B cell (primary cell): Measurements from ENCODE around the gene LRRN3. TPM values are rescaled to one million over a fixed set of nuclear protein-coding genes. Genes with fewer than 3 reads are reported as not detected.

Experiments
- ATAC-seq: fragments of 200-7000 bp; cut with Tn5 transposase; one replicate; pipeline ENCODE4 v1.10.0; 2021; ENCODE audit warnings: low read depth, mild to moderate bottlenecking, moderate number of reproducible peaks, moderate library complexity
- CTCF ChIA-PET: fragments of 350-600 bp; sonication (Branson Sonifier 250); formaldehyde crosslinking; loops from one replicate; lab custom pipeline; 2021; ENCODE audit warnings: antibody characterized with exemption, inconsistent platforms; lab: Charles Lee
- POLR2A ChIA-PET: fragments of 350-600 bp; sonication (Branson Sonifier 250); formaldehyde crosslinking; loops from one replicate; lab custom pipeline; 2021; ENCODE audit warnings: antibody characterized with exemption; lab: Charles Lee
- DNase-seq: peaks from one replicate; pipeline ENCODE4 v3.0.0; 2013
- H2AFZ ChIP-seq: 2 replicates; pipeline ENCODE4 v1.6.1; 2012; ENCODE audit warnings: mild to moderate bottlenecking, low read depth, low read length; ENCODE audit not compliant: insufficient read depth, poor library complexity, severe bottlenecking
- H3K27ac ChIP-seq, 2 donors: 1 replicate in 1 of 2; 2 replicates in 1 of 2; pipeline ENCODE4 v1.5.1; 2012 to 2013; ENCODE audit warnings: low read length in 2 of 2, mild to moderate bottlenecking in 2 of 2, moderate library complexity in 1 of 2
- H3K27me3 ChIP-seq, 4 experiments: fragments of 200-600 bp in 1 of 4; sonication (generic) in 1 of 4; replicated peaks in 1 of 4; 1 replicate in 2 of 4; 2 replicates in 2 of 4; pipeline versions ENCODE4 v1.6.1 to v1.7.0; 2013 to 2016; ENCODE audit warnings: low read length in 3 of 4, mild to moderate bottlenecking in 2 of 4, mixed read lengths in 1 of 4, moderate library complexity in 1 of 4; ENCODE audit not compliant: insufficient read depth in 4 of 4, control insufficient read depth in 3 of 4; ENCODE audit errors: control extremely low read depth in 1 of 4
- H3K36me3 ChIP-seq, 2 experiments: replicated peaks in 1 of 2; 1 replicate in 1 of 2; 2 replicates in 1 of 2; pipeline versions ENCODE4 v1.6.1 to v1.7.1; 2013; ENCODE audit warnings: low read length in 1 of 2; ENCODE audit not compliant: insufficient read depth in 2 of 2, control insufficient read depth in 1 of 2; ENCODE audit errors: control extremely low read depth in 1 of 2, extremely low read depth in 1 of 2
- H3K4me1 ChIP-seq, 2 donors: fragments of 200-600 bp in 1 of 2; sonication (generic) in 1 of 2; 1 replicate in 1 of 2; 2 replicates in 1 of 2; pipeline versions ENCODE4 v1.5.1 to v1.6.1; 2013 to 2017; ENCODE audit warnings: low read length in 2 of 2; ENCODE audit not compliant: control insufficient read depth in 2 of 2, insufficient read depth in 2 of 2
- H3K4me2 ChIP-seq: replicated peaks from 2 replicates; pipeline ENCODE3; 2012; ENCODE audit warnings: mild to moderate bottlenecking, low read depth, low read length; ENCODE audit not compliant: poor library complexity, severe bottlenecking
- H3K4me3 ChIP-seq, 5 experiments: fragments of 200-600 bp in 1 of 5; sonication (generic) in 1 of 5; 1 replicate in 3 of 5; 2 replicates in 2 of 5; pipeline versions ENCODE4 v1.5.1 to v1.7.0; 2011 to 2016; ENCODE audit warnings: low read length in 4 of 5, mild to moderate bottlenecking in 4 of 5, low read depth in 2 of 5, control low read depth in 1 of 5, moderate library complexity in 1 of 5; ENCODE audit not compliant: insufficient read depth in 1 of 5; ENCODE audit errors: control extremely low read depth in 1 of 5, extremely low read depth in 1 of 5
- H3K79me2 ChIP-seq: fragments of 200-600 bp; sonication (generic); one replicate; pipeline ENCODE4 v1.6.0; 2016; ENCODE audit warnings: low read length; ENCODE audit not compliant: control insufficient read depth, insufficient read depth
- H3K9ac ChIP-seq: fragments of 200-600 bp; sonication (generic); 2 replicates; pipeline ENCODE4 v1.6.1; 2017; ENCODE audit warnings: mild to moderate bottlenecking, low read length, moderate library complexity
- H3K9me3 ChIP-seq, 3 donors: one replicate each; pipeline versions ENCODE4 v1.6.1 to v1.7.1; 2013; ENCODE audit warnings: low read length in 2 of 3; ENCODE audit not compliant: control insufficient read depth in 2 of 3, insufficient read depth in 1 of 3; ENCODE audit errors: control extremely low read depth in 1 of 3
- H4K20me1 ChIP-seq: 2 replicates; pipeline ENCODE4 v1.6.0; 2012; ENCODE audit warnings: mild to moderate bottlenecking, low read length; ENCODE audit not compliant: insufficient read depth, control insufficient read depth, poor library complexity, severe bottlenecking
- H3K27ac Mint-ChIP-seq: one replicate; pipeline ENCODE4 v1.8.0; 2021; ENCODE audit warnings: mixed read lengths
- H3K27me3 Mint-ChIP-seq: one replicate; pipeline ENCODE4 v1.8.0; 2021; ENCODE audit warnings: mixed read lengths
- H3K4me1 Mint-ChIP-seq: one replicate; pipeline ENCODE4 v1.8.0; 2021; ENCODE audit warnings: mixed read lengths
- H3K4me3 Mint-ChIP-seq: one replicate; pipeline ENCODE4 v1.8.0; 2021; ENCODE audit warnings: mixed read lengths
- H3K9me3 Mint-ChIP-seq: one replicate; pipeline ENCODE4 v1.8.0; 2022; ENCODE audit warnings: mixed read lengths; ENCODE audit not compliant: insufficient read depth
- CTCF ChIP-seq: fragments of 200-600 bp; IDR thresholded peaks from one replicate; pipeline ENCODE4 v1.8.0; 2022; ENCODE audit warnings: antibody characterized with exemption, mild to moderate bottlenecking
- EZH2 ChIP-seq: IDR thresholded peaks from 2 replicates; pipeline ENCODE4 v1.6.1; 2012; ENCODE audit warnings: borderline replicate concordance, low read depth, mild to moderate bottlenecking, moderate library complexity, low read length; ENCODE audit not compliant: insufficient read depth, poor library complexity, severe bottlenecking
- WGBS: methylation state at CpG from one replicate; pipeline ENCODE4 v1.1.5; 2013; ENCODE audit warnings: missing lambda C conversion rate; ENCODE audit not compliant: insufficient coverage; 5-methylcytosine and 5-hydroxymethylcytosine counted together
- intact Hi-C: fragments of 100-400 bp; cut with micrococcal nuclease; formaldehyde crosslinking; loops from one replicate; pipeline ENCODE4 v1.10.0; 2022
- polyA minus RNA-seq: library from RNA; depleted of rRNA, polyadenylated mRNA; stranded (reverse); fragments of >200 nt; gene quantifications from 2 replicates; pipeline ENCODE4 v1.2.3, GENCODE V29; 2012
- polyA plus RNA-seq: library from polyadenylated mRNA; depleted of rRNA; stranded (reverse); fragments of >200 nt; gene quantifications from 2 replicates; pipeline ENCODE4 v1.2.3, GENCODE V29; 2012
- total RNA-seq, 2 donors: library from RNA; stranded (reverse); fragments of 120-200 nt in 1 of 2; gene quantifications; 1 replicate in 1 of 2; 2 replicates in 1 of 2; pipeline versions ENCODE4 v1.2.3 to v1.2.4, GENCODE V29; 2013 to 2022

The LRRN3 gene
- 0.20 TPM in 1 of 2 replicates, not detected in the other for total RNA-seq
- 0.33 TPM for total RNA-seq (2013)
- 0.03 and 0.19 TPM in 2 replicates for polyA plus RNA-seq
- polyA minus RNA-seq, result 0.78 TPM in 1 of 2 replicates, not detected in the other

DNA sequence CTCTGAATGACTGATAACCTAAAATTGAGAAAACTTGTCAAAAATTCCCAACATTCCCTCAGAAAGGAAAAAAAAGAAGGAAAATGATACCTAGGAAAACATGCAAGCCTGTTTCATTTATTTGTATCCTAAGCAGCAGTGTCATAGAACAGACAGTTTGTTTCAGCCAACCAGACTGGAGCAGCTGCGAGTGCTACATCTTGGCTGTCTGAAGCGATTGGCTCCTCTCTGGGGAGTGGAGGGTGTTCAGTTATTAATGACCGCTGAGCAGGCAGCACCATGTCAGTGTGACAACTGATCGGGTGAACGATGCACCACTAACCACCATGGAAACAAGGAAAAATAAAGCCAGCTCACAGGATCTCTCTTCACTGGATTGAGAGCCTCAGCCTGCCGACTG is at the start of gene LRRN3:
Gene LRRN3 (plus strand): TSS at position 282 of the 400 bp plus-strand sequence. CDS start 31,646 bp downstream, outside the sequence.
- POLR2A ChIA-PET, result no interaction called here
- no peak for ATAC-seq
- H3K9ac ChIP-seq, result no peak within 1 kb of the TSS
- H3K4me1 ChIP-seq, result no peaks in the 10 kb centered on the region
- H2AFZ ChIP-seq, result no peak within 1 kb of the TSS
- no peak within 1 kb of the TSS for H3K4me3 ChIP-seq
- 100% methylated on average over 4 of the region's 6 CpGs for WGBS
- H3K27me3 ChIP-seq, result no peaks in the 10 kb centered on the region
- no peaks in the 10 kb centered on the region for H3K36me3 ChIP-seq
- H3K4me2 ChIP-seq, result no peak within 1 kb of the TSS
- no peak within 1 kb of the TSS for H3K27ac ChIP-seq
- Mint-ChIP-seq H3K27ac (no peak within 1 kb of the TSS), H3K4me1 (peaks cover 3% of the 10 kb centered on the region), H3K27me3 (no peaks in the 10 kb centered on the region), H3K4me3 (no peak within 1 kb of the TSS), H3K9me3 (no peaks in the 10 kb centered on the region)
- CTCF ChIA-PET, result interaction anchor here (0.9 to 1.4 kb wide), 2 partner anchors 9 to 22 kb away, joined by 3 read pairs; no protein-coding TSS in a partner anchor
- TF ChIP-seq CTCF, result no peak
- no peaks in the 10 kb centered on the region for H4K20me1 ChIP-seq
- no peaks in the 10 kb centered on the region for H3K79me2 ChIP-seq
- no peak for DNase-seq
- no peaks in the 10 kb centered on the region for H3K9me3 ChIP-seq
- intact Hi-C loops, result loop anchor here (1.0 to 10.0 kb wide), 2 partner anchors 395 to 1246 kb away; no protein-coding TSS in a partner anchor

GRCh38 chr7:111041577-111041976 is 49.4 kb upstream of the LRRN3 start:
- Histone ChIP-seq H3K36me3 (no peaks in the 10 kb centered on the region), H3K4me1 (no peaks in the 10 kb centered on the region), H3K27ac (no peak overlapping the region), H3K4me3 (no peak overlapping the region), H2AFZ (no peak overlapping the region), H4K20me1 (no peaks in the 10 kb centered on the region), H3K9ac (no peak overlapping the region), H3K9me3 (no peaks in the 10 kb centered on the region), H3K79me2 (no peaks in the 10 kb centered on the region), H3K27me3 (no peaks in the 10 kb centered on the region), H3K4me2 (no peak overlapping the region)
- Mint-ChIP-seq H3K27me3 (no peaks in the 10 kb centered on the region), H3K9me3 (no peaks in the 10 kb centered on the region), H3K27ac (no peak overlapping the region), H3K4me1 (no peaks in the 10 kb centered on the region), H3K4me3 (no peak overlapping the region)
- ATAC-seq, result no peak
- intact Hi-C loops, result no loop called here
- 100% methylated on average over 1 of the region's 2 CpGs for WGBS
- CTCF ChIA-PET, result no interaction called here
- no peak for DNase-seq
- POLR2A ChIA-PET, result no interaction called here
- TF ChIP-seq CTCF, result no peak
- no peak for TF ChIP-seq EZH2
